GM06990 (cell line): ENCODE results near the gene FOXD2.

Source experiments
- DNase-seq: peaks from one replicate; pipeline ENCODE4 v3.0.0-alpha.2; 2011; ENCODE audit not compliant: insufficient read length; ENCODE audit errors: extremely low read depth
- H3K27me3 ChIP-seq: replicated peaks from 2 replicates; pipeline ENCODE4 v1.6.0; 2011; ENCODE audit warnings: low read length; ENCODE audit not compliant: control insufficient read depth, insufficient read depth
- H3K36me3 ChIP-seq: 2 replicates; pipeline ENCODE4 v1.5.1; 2011; ENCODE audit warnings: low read length; ENCODE audit not compliant: control insufficient read depth, insufficient read depth
- H3K4me3 ChIP-seq: replicated peaks from 2 replicates; pipeline ENCODE4 v1.5.1; 2011; ENCODE audit warnings: low read depth, mild to moderate bottlenecking, control low read depth, low read length
- CTCF ChIP-seq: IDR thresholded peaks from 2 replicates; pipeline ENCODE4 v1.5.1; 2011; ENCODE audit warnings: low read length, control low read depth, mild to moderate bottlenecking, inconsistent platforms; ENCODE audit not compliant: insufficient read depth, poor library complexity, severe bottlenecking

The FOXD2 gene

GRCh38 chr1:47396671-47397196, 41.1 kb upstream of the FOXD2 start:
- no peaks in the 10 kb centered on the region for H3K27me3 ChIP-seq
- no peak for DNase-seq
- no peak overlapping the region for H3K4me3 ChIP-seq
- no peak for TF ChIP-seq CTCF
- H3K36me3 ChIP-seq: no peaks in the 10 kb centered on the region

GRCh38 chr1:47399138-47399845, 38.6 kb upstream of the FOXD2 start:
- no peak for TF ChIP-seq CTCF
- DNase-seq: no peak
- Histone ChIP-seq H3K4me3 (no peak overlapping the region), H3K27me3 (no peaks in the 10 kb centered on the region; the same call in 1 of the 2 replicates), H3K36me3 (no peaks in the 10 kb centered on the region)

GRCh38 chr1:47399846-47400155, 38.0 kb upstream of the FOXD2 start:
- TF ChIP-seq CTCF: no peak
- DNase-seq: no peak
- Histone ChIP-seq H3K4me3 (no peak overlapping the region), H3K36me3 (no peaks in the 10 kb centered on the region), H3K27me3 (no peaks in the 10 kb centered on the region; the same call in 1 of the 2 replicates)

- H3K36me3 ChIP-seq: no peaks in the 10 kb centered on the region
- no peak for TF ChIP-seq CTCF
- no peak overlapping the region for H3K4me3 ChIP-seq
- no peak for DNase-seq
- no peaks in the 10 kb centered on the region; the same call in 1 of the 2 replicates for H3K27me3 ChIP-seq
Measured at GRCh38 chr1:47401761-47402160, 36.1 kb upstream of the FOXD2 start.

- TF ChIP-seq CTCF: no peak
- no peak for DNase-seq
- H3K36me3 ChIP-seq: no peaks in the 10 kb centered on the region
- H3K27me3 ChIP-seq: no peaks in the 10 kb centered on the region; the same call in 1 of the 2 replicates
- H3K4me3 ChIP-seq: no peak overlapping the region
Measured at GRCh38 chr1:47402591-47402990, 35.3 kb upstream of the FOXD2 start.

GRCh38 chr1:47403321-47403910, 34.4 kb upstream of the FOXD2 start:
- TF ChIP-seq CTCF: no peak
- H3K27me3 ChIP-seq: no peaks in the 10 kb centered on the region; the same call in 1 of the 2 replicates
- no peak for DNase-seq
- no peak overlapping the region for H3K4me3 ChIP-seq
- H3K36me3 ChIP-seq: no peaks in the 10 kb centered on the region
